Left lung (tissue), 10 donors: ENCODE data around the gene UNCX. TPM values are rescaled to one million over a fixed set of nuclear protein-coding genes. Genes with fewer than 3 reads are reported as not detected.

ENCODE experiments used
- ATAC-seq: fragments of 200-7000 bp; cut with Tn5 transposase; one replicate; pipeline ENCODE4 v1.9.1; 2020; ENCODE audit warnings: moderate library complexity
- DNase-seq, 4 donors: peaks; one replicate each; pipeline ENCODE4 v3.0.0-alpha.2; 2013 to 2020
- H3K27ac ChIP-seq, 2 donors: fragments of 200-600 bp; sonication (generic) in 1 of 2; one replicate each; pipeline versions ENCODE4 v1.5.0 to v1.8.0; 2020 to 2021
- H3K27me3 ChIP-seq, 2 donors: fragments of 200-600 bp; sonication (generic) in 1 of 2; one replicate each; pipeline versions ENCODE4 v1.5.0 to v1.8.0; 2020 to 2021
- H3K36me3 ChIP-seq, 2 donors: fragments of 200-600 bp; sonication (generic) in 1 of 2; one replicate each; pipeline versions ENCODE4 v1.5.0 to v1.8.0; 2020 to 2021
- H3K4me1 ChIP-seq, 2 donors: fragments of 200-600 bp; one replicate each; pipeline ENCODE4 v1.8.0; 2021
- H3K4me3 ChIP-seq, 2 donors: fragments of 200-600 bp; sonication (generic) in 1 of 2; one replicate each; pipeline versions ENCODE4 v1.5.0 to v1.8.0; 2020 to 2021; ENCODE audit warnings: mild to moderate bottlenecking in 1 of 2
- H3K9me3 ChIP-seq, 2 donors: fragments of 200-600 bp; sonication (generic) in 1 of 2; one replicate each; pipeline versions ENCODE4 v1.5.0 to v1.8.0; 2020 to 2021
- CTCF ChIP-seq, 2 donors: fragments of 200-600 bp; sonication (generic) in 1 of 2; IDR thresholded peaks; one replicate each; pipeline versions ENCODE4 v1.5.0 to v1.8.0; 2021; ENCODE audit warnings: antibody characterized with exemption in 2 of 2
- intact Hi-C, 2 donors: fragments of 100-400 bp; cut with DNase I; formaldehyde crosslinking; loops; one replicate each; pipeline versions ENCODE4 v1.11.2 to v1.14.2; 2022
- polyA plus RNA-seq, 6 donors: library from polyadenylated mRNA; unstranded; fragments of 120-200 nt; gene quantifications; one replicate each; pipeline ENCODE4 v1.2.1, GENCODE V29; 2013; ENCODE audit not compliant: insufficient read length in 6 of 6
- total RNA-seq, 2 donors: library from RNA; stranded (reverse); fragmentation: NEBNext Ultra II Directional; extraction: Animal tissue kit (Norgen Biotek cat#: 25700); gene quantifications; one replicate each; pipeline ENCODE4 v1.2.1, GENCODE V29; 2021
- donor health status: DM: no; HTN: yes; CAD: no.
- donor health status: DM: no; HTN: no; CAD: no.

Gene UNCX
- total and polyA plus RNA-seq, 8 donors: 0.10 TPM; not detected in 7

- intact Hi-C loops: no loop called here
- H3K9me3 ChIP-seq: no peaks in the 10 kb centered on the region
- TF ChIP-seq CTCF (IDR thresholded peaks at IDR 0.05): no peak
- peak in 1 of 4 donors; percentile 61 for DNase-seq
- H3K27me3 ChIP-seq: peaks cover 28 to 100% of the 10 kb centered on the region in 2 donors
- no peaks in the 10 kb centered on the region for H3K4me1 ChIP-seq
- no peaks in the 10 kb centered on the region for H3K36me3 ChIP-seq
- no peak overlapping the region for H3K27ac ChIP-seq
- ATAC-seq: no peak
- H3K4me3 ChIP-seq: no peak overlapping the region
Measured at GRCh38 chr7:1218541-1219165, 14.0 kb upstream of the UNCX start.

GRCh38 chr7:1219498-1219897 lies 13.2 kb upstream of the UNCX start:
- Histone ChIP-seq H3K36me3 (no peaks in the 10 kb centered on the region), H3K9me3 (no peaks in the 10 kb centered on the region), H3K27ac (no peak overlapping the region), H3K27me3 (peaks cover 32 to 100% of the 10 kb centered on the region in 2 donors), H3K4me1 (peaks cover 0 to 6% of the 10 kb centered on the region in 2 donors), H3K4me3 (no peak overlapping the region)
- TF ChIP-seq CTCF (IDR thresholded peaks at IDR 0.05): no peak
- peak in 1 of 4 donors; percentile 30 for DNase-seq
- ATAC-seq: no peak
- intact Hi-C loops: no loop called here

GRCh38 chr7:1220000-1220726 lies 12.5 kb upstream of the UNCX start:
- no peak for TF ChIP-seq CTCF (IDR thresholded peaks at IDR 0.05)
- Histone ChIP-seq H3K4me3 (no peak overlapping the region), H3K36me3 (no peaks in the 10 kb centered on the region), H3K27me3 (peaks cover 39 to 100% of the 10 kb centered on the region in 2 donors), H3K27ac (no peak overlapping the region), H3K4me1 (peaks cover 0 to 8% of the 10 kb centered on the region in 2 donors), H3K9me3 (no peaks in the 10 kb centered on the region)
- no peak for ATAC-seq
- DNase-seq: no peak
- intact Hi-C loops: loop anchor here in 1 of 2 donors (10.0 kb wide), 1 partner anchor 255 kb away; no protein-coding TSS in a partner anchor

GRCh38 chr7:1220977-1221745 lies 11.5 kb upstream of the UNCX start:
- H3K36me3 ChIP-seq: no peaks in the 10 kb centered on the region
- no peaks in the 10 kb centered on the region for H3K9me3 ChIP-seq
- ATAC-seq (no peak), DNase-seq (peak in 1 of 4 donors; percentile 51)
- TF ChIP-seq CTCF (IDR thresholded peaks at IDR 0.05): no peak
- intact Hi-C loops: loop anchor here in 1 of 2 donors (10.0 kb wide), 1 partner anchor 254 kb away; no protein-coding TSS in a partner anchor
- no peak overlapping the region for H3K4me3 ChIP-seq
- peaks cover 5 to 12% of the 10 kb centered on the region in 2 donors for H3K4me1 ChIP-seq
- H3K27ac ChIP-seq: no peak overlapping the region
- H3K27me3 ChIP-seq: peaks cover 46 to 100% of the 10 kb centered on the region in 2 donors
